Hypothalamus (tissue), 51 donors: Measurements from ENCODE around the gene CYSTM1.

Source experiments
- DNase-seq, 51 donors: peaks; one replicate each; lab custom pipeline; 2025; lab: John Stamatoyannopoulos, UW

CYSTM1 gene

DNA sequence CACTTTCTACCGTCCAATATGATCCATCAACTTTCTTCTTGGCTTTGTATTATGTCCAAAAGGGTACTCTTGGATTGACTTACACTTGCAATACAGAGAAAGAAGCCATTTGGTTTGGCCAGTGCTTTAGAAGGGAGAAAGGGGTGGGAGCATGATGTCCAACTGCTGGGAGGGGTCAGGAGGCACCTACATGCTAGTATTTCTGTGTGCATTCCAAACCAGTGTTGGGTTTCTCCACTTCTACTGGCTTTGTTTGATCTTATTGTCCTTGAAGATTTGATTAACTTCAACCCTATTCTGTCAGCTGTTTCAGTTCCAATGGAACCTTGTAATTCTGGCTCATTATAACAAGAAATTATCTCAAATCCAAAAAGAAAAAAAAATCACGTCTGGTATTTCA is 27.6 kb downstream of the CYSTM1 start:
- no peak for DNase-seq

GRCh38 chr5:140205216-140205615 is 30.2 kb downstream of the CYSTM1 start:
- no peak for DNase-seq

DNA sequence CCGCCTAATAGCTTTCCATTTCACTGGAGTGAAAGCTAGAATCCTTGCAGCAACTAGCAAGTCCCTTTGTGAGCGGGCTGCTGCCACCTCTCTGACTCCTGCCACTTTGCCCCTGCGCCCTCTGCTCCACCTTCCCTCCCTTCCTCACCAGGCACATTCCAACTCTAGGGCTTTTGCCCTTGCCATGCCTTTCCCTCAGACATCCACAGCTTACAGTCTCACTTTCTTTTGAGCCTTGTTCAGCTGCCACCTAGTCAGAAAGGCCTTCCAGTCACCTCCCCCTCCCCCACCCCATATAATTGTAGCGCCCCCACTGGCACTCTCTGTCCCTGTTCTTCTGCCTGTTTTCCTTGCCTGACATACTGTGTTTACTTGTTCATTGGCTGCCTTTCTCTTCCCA is 31.0 kb downstream of the CYSTM1 start:
- DNase-seq = no peak

DNA sequence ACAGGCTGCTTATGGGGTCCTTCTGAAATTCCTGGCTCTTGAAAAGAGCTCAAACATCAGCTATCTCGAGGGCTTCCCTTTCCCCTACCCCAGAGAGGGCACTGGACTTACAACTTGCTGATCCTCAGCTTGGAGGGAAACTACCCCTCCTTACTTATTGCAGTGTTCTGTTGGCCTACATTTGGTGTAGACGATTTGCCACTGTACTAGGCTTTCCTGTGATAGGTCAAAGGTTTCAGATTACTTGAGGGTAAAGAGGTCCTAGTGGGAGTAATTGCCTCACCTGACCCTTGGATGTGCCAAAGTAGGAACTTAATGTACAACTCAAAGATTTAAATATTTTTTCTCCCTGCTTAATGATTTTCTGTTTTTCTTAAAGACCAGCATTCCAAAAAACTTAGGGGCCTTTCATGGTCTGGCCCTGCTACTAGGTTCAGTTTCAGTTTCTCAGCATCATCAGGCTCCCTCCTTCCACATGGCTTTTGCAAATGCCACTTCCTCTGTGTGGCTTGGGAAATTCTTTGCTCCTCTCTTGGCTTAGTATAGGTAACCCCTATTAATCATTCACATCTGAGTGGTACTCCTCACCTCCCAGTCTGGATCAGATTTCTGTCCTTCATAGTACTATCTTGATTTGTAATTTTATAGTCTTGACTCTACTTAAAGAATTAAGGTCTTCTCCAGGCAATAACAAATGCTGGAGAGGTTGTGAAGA is 32.4 kb downstream of the CYSTM1 start:
- DNase-seq = no peak

GRCh38 chr5:140208065-140208464 is 33.1 kb downstream of the CYSTM1 start:
- DNase-seq = no peak

DNA sequence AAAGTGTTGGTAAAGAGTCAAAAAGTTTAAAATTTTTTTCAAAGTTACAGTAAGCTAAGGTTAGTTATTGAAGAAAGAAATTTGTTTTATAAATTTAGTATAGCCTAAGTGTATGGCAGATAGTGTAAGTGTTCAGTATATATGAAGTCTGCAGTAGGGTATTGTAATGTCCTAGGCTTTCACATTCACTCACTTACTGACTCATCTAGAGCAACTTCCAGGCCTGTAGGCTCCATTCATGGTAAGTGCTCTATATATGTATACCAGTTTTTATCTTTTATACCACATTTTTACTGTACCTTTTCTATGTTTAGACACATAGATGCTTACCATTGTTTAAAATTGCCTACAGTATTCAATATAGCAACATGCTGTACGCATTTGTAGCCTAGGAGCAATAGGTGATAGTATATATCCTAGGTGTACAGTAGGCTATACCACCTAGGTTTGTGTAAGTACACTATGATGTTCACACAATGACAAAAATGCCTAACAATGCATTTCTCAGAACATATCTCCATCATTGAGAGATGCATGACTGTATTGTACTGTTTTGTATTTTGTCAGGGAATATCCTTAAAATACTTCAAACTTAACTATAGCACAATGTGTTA is 38.5 kb downstream of the CYSTM1 start:
- DNase-seq = no peak

DNA sequence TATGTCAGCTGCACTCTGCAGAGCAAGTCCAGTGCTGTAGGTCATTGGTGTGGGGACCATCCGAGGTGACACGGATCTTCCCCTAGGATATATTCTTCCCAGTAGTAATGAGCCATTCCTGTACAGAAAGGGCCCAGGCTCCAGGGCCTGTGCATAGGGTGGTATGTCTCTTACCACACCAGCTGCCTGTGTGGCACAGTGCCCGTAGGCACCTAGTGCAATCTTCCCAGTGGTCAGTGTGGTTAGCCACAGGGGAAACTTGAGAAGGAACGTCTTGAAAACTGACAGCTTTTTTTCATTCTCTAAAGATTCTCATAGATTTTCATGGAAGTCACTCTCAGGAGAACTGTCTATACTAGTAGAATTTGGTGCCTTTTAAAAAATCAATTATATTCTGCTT is 39.8 kb downstream of the CYSTM1 start:
- peak in 1 of 51 donors; percentile 18 for DNase-seq

DNA sequence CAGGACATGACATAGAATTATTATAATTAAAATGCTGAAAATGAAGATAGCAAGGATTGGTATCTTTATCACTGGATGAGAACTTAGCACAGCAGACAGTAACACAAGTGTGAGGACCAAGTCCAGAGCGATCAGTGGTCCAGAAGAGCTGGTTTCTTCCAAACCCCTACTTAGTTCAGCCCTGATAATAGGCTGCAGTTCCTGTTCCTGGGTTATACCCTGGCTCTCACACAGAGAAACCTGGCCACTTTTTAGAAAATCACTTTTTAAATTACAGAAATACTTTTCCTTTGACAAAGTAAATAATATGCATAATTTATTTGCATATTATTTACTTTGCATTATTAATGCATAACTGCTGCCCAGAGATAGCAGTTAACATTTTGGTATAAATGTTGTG is 40.3 kb downstream of the CYSTM1 start:
- no peak for DNase-seq

DNA sequence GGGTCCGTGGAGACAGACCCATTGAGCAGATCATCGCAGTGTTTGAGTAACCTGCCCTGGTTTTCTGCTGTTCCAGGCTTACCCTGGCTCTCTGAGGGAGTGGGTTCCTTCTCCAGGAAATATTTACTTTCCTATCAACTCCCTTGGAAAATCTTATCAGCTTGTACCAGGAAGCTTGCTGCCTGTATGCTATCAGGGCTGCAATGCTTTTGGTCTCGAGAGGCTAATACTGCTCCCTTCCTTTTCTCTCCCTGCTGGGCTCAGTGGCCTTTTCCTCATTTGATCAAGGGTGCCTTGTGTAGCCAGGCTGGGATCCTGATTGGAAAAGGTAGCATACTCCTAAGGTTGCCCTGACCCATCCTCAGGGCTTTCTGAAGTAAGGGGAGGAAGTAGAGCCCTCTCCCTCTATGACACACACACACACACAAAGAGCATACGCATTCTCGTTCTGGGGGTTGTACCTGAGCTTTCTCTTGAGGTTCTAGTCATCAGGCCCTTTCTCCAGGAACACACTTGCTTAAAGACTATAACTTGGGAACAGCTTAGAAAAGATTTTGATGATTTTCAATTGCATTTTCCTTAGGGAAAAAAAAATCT is 41.6 kb downstream of the CYSTM1 start:
- no peak for DNase-seq

- DNase-seq = no peak
Observed at GRCh38 chr5:140217299-140218026, 42.5 kb downstream of the CYSTM1 start.

GRCh38 chr5:140219068-140219991 is 44.3 kb downstream of the CYSTM1 start:
- DNase-seq = no peak

- no peak for DNase-seq
Observed at GRCh38 chr5:140220032-140220697, 45.2 kb downstream of the CYSTM1 start.

- DNase-seq = no peak
Observed at GRCh38 chr5:140220698-140221064, 45.7 kb downstream of the CYSTM1 start.

DNA sequence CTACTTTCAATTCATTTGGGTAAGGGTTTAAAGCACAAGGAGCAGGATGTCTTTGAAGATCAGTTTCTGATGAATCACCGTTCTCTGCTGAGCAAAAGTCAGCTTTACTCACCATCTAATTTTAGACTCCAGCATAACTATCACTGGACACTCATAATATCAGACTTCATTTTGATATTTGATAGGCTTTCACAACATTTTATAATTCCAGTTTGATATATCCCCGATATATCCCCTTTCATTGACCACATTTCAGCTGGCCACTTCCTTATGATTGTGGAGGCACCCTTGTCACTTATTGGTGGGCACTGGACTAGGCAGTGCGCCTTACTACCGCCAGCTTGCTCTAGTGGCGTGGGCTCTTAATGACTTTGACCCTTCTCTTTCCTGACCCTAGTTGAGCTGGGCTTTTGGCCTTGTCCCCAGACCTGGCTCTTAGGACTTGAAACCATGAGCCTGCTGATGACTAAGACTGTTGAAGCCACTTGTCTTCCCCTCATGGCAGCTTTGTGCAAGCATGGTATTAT is 46.8 kb downstream of the CYSTM1 start:
- no peak for DNase-seq

DNA sequence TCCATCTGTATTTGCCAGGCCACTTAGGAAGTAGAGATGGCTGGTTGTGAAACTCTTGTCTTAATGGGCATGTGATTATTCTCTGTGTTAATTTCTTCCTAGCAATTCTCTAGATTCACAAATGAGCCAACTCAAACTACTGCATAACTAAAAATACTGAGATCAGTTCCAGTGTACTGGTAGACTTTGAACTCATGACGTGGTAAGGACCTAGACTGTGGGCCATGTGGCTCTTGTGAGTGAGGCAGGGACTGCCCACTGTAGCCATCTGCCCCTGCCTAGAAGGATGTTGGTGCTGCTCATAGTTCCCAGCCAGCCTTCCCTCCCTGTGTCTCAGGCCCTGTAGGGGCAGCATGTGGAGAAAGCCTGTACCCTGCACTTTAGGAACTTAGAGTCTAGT is 47.4 kb downstream of the CYSTM1 start:
- no peak for DNase-seq

DNA sequence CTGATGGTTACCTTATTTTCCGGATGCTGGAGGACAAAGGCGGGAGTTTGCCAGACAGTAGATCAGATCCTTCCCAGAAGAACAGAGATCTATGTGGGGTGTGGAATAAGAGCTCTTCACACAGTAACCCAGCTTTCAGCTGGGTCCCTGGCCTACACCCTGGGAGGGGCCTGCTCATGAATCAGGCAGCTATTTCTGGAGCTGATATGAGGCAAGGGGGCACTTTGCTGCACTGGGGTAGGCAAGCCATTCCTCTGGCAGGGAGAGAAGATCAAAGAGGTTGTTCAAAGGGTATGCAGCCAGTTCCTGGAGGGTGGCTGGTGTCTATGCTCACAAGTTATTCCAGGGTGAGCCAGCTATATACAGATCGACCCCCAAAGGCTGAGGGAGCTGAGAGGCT is 48.6 kb downstream of the CYSTM1 start:
- DNase-seq = no peak

DNA sequence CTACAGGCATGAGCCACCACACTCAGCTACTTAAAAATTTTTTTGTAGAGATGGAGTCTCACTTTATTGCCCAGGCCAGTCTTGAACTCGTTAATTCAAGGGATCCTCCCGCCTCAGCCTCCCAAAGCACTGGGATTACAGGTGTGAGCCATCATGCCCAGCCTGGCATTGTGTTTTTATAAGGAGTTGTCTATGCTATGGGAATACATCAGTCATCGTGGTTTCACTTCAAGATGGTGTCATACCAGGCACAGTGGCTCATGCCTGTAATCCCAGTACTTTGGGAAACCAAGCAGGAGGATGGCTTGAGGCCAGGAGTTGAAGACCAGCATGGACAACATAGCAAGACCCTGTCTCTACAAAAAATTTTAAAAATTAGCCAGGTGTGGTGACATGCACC is 49.7 kb downstream of the CYSTM1 start:
- no peak for DNase-seq

GRCh38 chr5:140225396-140225795 is 50.4 kb downstream of the CYSTM1 start:
- DNase-seq = no peak

- no peak for DNase-seq
Observed at GRCh38 chr5:140227046-140227445, 52.1 kb downstream of the CYSTM1 start.

DNA sequence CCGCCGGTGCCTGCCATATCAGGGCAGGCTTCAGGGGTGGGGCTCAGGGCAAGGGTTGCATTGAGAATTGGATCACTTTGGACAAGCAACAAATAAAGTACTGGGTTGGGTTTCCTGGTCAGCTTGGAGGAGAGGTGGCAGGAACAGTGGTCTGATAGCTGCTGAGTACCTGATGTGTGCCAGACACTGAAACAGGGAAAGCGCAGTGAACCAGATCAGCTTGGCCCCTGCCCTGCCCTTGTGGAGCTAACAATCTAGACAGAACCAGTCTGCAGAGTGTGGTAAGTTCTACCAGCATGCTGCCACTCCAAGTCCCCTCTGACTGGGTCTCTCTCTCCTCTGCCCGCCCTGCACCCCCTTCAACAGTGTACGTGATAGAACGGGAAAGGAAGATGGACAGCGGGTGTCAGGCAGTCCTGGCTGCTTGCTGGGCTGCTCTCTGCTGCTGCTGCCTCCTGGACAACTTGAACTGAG is 53.4 kb downstream of the CYSTM1 start:
- DNase-seq = no peak
